Hepatocyte (in vitro differentiated cells): ENCODE data around the gene RIMBP2.

Source experiments
- EZH2 ChIP-seq: fragments of 200-600 bp; sonication (generic); IDR thresholded peaks from 2 replicates; pipeline ENCODE4 v1.6.1; 2016; ENCODE audit warnings: antibody characterized with exemption, mild to moderate bottlenecking, borderline replicate concordance
- EZH2phosphoT487 ChIP-seq: fragments of 200-600 bp; sonication (generic); IDR thresholded peaks from one replicate; pipeline ENCODE4 v1.6.1; 2018; ENCODE audit warnings: antibody characterized with exemption, mild to moderate bottlenecking, low read depth, moderate library complexity; ENCODE audit not compliant: unreplicated experiment, severe bottlenecking
- TF ChIP-seq, protein P1 (sequence below): fragments of 200-600 bp; sonication (generic); IDR thresholded peaks from 2 replicates; pipeline ENCODE4 v1.5.1; 2016; ENCODE audit warnings: antibody characterized with exemption, mild to moderate bottlenecking; ENCODE audit not compliant: poor library complexity

DNA sequence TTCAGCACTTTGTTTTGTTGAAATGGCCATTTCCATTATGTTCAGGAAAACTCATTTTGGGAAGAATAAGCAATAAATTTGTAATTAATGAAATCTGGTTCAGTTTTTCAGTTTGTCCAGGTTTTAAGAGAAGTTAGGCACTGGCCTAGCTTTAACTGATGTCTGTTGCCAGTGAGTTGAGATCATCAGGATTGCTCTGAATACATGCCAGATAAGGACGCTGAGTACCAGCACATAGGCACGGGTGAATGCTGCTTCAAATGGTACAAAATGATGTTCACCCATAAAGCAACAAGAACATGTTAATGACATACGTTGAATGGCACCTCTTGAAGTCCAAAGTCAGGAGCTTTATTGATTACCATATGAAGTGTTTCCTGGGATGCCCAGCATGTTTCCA, 331.9 kb downstream of the RIMBP2 start:
- TF ChIP-seq, protein P1, sequence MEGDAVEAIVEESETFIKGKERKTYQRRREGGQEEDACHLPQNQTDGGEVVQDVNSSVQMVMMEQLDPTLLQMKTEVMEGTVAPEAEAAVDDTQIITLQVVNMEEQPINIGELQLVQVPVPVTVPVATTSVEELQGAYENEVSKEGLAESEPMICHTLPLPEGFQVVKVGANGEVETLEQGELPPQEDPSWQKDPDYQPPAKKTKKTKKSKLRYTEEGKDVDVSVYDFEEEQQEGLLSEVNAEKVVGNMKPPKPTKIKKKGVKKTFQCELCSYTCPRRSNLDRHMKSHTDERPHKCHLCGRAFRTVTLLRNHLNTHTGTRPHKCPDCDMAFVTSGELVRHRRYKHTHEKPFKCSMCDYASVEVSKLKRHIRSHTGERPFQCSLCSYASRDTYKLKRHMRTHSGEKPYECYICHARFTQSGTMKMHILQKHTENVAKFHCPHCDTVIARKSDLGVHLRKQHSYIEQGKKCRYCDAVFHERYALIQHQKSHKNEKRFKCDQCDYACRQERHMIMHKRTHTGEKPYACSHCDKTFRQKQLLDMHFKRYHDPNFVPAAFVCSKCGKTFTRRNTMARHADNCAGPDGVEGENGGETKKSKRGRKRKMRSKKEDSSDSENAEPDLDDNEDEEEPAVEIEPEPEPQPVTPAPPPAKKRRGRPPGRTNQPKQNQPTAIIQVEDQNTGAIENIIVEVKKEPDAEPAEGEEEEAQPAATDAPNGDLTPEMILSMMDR, result no peak
- TF ChIP-seq EZH2, result no peak
- TF ChIP-seq EZH2phosphoT487, result no peak
